ENCODE data around the gene MAPT. TPM values are rescaled to one million over a fixed set of nuclear protein-coding genes. Genes with fewer than 3 reads are reported as not detected.

MAPT gene
- total RNA-seq, 1 experiment from 2014 or later, result 37.5 TPM

- no peak overlapping the region for H3K27ac ChIP-seq (ENCODE audit: low read depth, low read length)
- no TSS peak for BruUV-seq (replicated peaks)
- no peaks in the 10 kb centered on the region for H3K27me3 ChIP-seq (ENCODE audit: insufficient read depth, low read length)
- no peaks in the 10 kb centered on the region for H3K9me3 ChIP-seq (ENCODE audit: control insufficient read depth in 1 of 2, insufficient read depth in 1 of 2, low read depth in 1 of 2, low read length in 2 of 2)
- intact Hi-C loops (cut with micrococcal nuclease), result loop anchor here (5.0 kb wide), 3 partner anchors 192 to 837 kb away; partner anchors contain the start of gene KANSL1
- no peaks in the 10 kb centered on the region for H3K79me2 ChIP-seq (ENCODE audit: insufficient read depth, low read length)
- H3K4me3 ChIP-seq (replicated peaks in 1 of 2; ENCODE audit: low read depth in 1 of 2, low read length in 2 of 2), result no peak overlapping the region
- no peak overlapping the region for H2AFZ ChIP-seq (ENCODE audit: low read depth, low read length, poor library complexity, severe bottlenecking)
- CTCF ChIA-PET, result interaction anchor here (0.7 to 2.7 kb wide), 3 partner anchors 10 to 212 kb away, joined by 3 to 11 read pairs (median 5); no protein-coding TSS in a partner anchor
- H4K20me1 ChIP-seq (ENCODE audit: insufficient read depth), result no peaks in the 10 kb centered on the region
- 0 out of 4 replicates have a peak, but pooled peaks cover 0 to 4% of the 10 kb centered on the region in 2 experiments for H3K4me1 ChIP-seq (ENCODE audit: control insufficient read depth in 1 of 2, insufficient read depth in 2 of 2, low read length in 2 of 2)
- H3K36me3 ChIP-seq (ENCODE audit: control insufficient read depth in 1 of 2, insufficient read depth in 2 of 2, low read length in 2 of 2), result no peaks in the 10 kb centered on the region
- no peak overlapping the region for H3K4me2 ChIP-seq (ENCODE audit: low read length)
- RAD21 ChIA-PET (ENCODE audit: low non-redundant PET in 1 of 2, low total read pairs in 2 of 2, uncharacterized antibody in 2 of 2, unreplicated experiment in 2 of 2), result no interaction called here
- ATAC-seq (no peak), DNase-seq (ENCODE audit: low read depth, low spot score) (no peak)
- no peak for TF ChIP-seq SRF (IDR thresholded peaks at IDR 0.05; ENCODE audit: low read depth)
- TF ChIP-seq, protein P1, sequence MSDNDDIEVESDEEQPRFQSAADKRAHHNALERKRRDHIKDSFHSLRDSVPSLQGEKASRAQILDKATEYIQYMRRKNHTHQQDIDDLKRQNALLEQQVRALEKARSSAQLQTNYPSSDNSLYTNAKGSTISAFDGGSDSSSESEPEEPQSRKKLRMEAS (IDR thresholded peaks at IDR 0.05), result no peak
- no peak for TF ChIP-seq CBX3 (IDR thresholded peaks at IDR 0.05; ENCODE audit: low read depth)
- no peak for TF ChIP-seq EGR1 (IDR thresholded peaks at IDR 0.05; ENCODE audit: low read depth)
- TF ChIP-seq EZH2 (IDR thresholded peaks at IDR 0.05), result no peak
- TF ChIP-seq SIN3A (IDR thresholded peaks at IDR 0.05; ENCODE audit: low read depth), result no peak
- TF ChIP-seq POLR2AphosphoS5 (IDR thresholded peaks at IDR 0.05; ENCODE audit: low read depth, low read length), result no peak
- TF ChIP-seq, protein P2, sequence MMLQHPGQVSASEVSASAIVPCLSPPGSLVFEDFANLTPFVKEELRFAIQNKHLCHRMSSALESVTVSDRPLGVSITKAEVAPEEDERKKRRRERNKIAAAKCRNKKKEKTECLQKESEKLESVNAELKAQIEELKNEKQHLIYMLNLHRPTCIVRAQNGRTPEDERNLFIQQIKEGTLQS (IDR thresholded peaks at IDR 0.05), result no peak
- TF ChIP-seq TCF7L2 (IDR thresholded peaks at IDR 0.05; ENCODE audit: borderline replicate concordance, extremely low read depth, insufficient read depth, insufficient read length), result no peak
- no peak for TF ChIP-seq ELF1 (IDR thresholded peaks at IDR 0.05; ENCODE audit: borderline replicate concordance, low read depth)
- no peak for TF ChIP-seq REST (IDR thresholded peaks at IDR 0.05; ENCODE audit: low read depth)
- TF ChIP-seq, protein P3, sequence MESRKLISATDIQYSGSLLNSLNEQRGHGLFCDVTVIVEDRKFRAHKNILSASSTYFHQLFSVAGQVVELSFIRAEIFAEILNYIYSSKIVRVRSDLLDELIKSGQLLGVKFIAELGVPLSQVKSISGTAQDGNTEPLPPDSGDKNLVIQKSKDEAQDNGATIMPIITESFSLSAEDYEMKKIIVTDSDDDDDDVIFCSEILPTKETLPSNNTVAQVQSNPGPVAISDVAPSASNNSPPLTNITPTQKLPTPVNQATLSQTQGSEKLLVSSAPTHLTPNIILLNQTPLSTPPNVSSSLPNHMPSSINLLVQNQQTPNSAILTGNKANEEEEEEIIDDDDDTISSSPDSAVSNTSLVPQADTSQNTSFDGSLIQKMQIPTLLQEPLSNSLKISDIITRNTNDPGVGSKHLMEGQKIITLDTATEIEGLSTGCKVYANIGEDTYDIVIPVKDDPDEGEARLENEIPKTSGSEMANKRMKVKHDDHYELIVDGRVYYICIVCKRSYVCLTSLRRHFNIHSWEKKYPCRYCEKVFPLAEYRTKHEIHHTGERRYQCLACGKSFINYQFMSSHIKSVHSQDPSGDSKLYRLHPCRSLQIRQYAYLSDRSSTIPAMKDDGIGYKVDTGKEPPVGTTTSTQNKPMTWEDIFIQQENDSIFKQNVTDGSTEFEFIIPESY (IDR thresholded peaks at IDR 0.05; ENCODE audit: extremely low read depth, insufficient replicate concordance, low read length), result no peak
- no peak for TF ChIP-seq EZH2phosphoT487 (IDR thresholded peaks at IDR 0.05; ENCODE audit: borderline replicate concordance)
- TF ChIP-seq CEBPB (IDR thresholded peaks at IDR 0.05; ENCODE audit: low read depth), result no peak
- TF ChIP-seq JUND (IDR thresholded peaks at IDR 0.05), result no peak
- POLR2A ChIA-PET, result interaction anchor here (0.7 kb wide), 1 partner anchor 108 kb away, joined by 3 read pairs; no protein-coding TSS in a partner anchor
- H3K9ac ChIP-seq (ENCODE audit: low read length), result no peak overlapping the region
- H3K9me2 ChIP-seq (ENCODE audit: insufficient read depth), result no peaks in the 10 kb centered on the region
Measured at GRCh38 chr17:46000757-46001156, 106.4 kb downstream of the MAPT start.

Measured in HCT116 (cell line).